HUES64 (cell line): ENCODE measurements around the gene RNF220.

Experiments
- H3K27ac ChIP-seq: 2 replicates; pipeline ENCODE4 v1.7.0; 2013; ENCODE audit warnings: low read depth, low read length, inconsistent platforms
- H3K27me3 ChIP-seq: 2 replicates; pipeline ENCODE4 v1.6.1; 2013; ENCODE audit warnings: mild to moderate bottlenecking, low read length; ENCODE audit not compliant: insufficient read depth
- H3K36me3 ChIP-seq: 2 replicates; pipeline ENCODE4 v1.6.1; 2013; ENCODE audit warnings: mild to moderate bottlenecking, low read length; ENCODE audit not compliant: insufficient read depth
- H3K4me1 ChIP-seq: 2 replicates; pipeline ENCODE4 v1.6.1; 2013; ENCODE audit warnings: mild to moderate bottlenecking, low read length, moderate library complexity; ENCODE audit not compliant: insufficient read depth
- H3K4me3 ChIP-seq: 2 replicates; pipeline ENCODE4 v1.5.1; 2013; ENCODE audit warnings: mild to moderate bottlenecking, low read length, moderate library complexity
- H3K9ac ChIP-seq: 2 replicates; pipeline ENCODE4 v1.6.1; 2013; ENCODE audit warnings: mild to moderate bottlenecking, low read depth, low read length
- H3K9me3 ChIP-seq: 2 replicates; pipeline ENCODE4 v1.6.1; 2013; ENCODE audit warnings: low read depth, low read length; ENCODE audit not compliant: insufficient read depth
- WGBS: fragments of 150-250, 120-280 bp; methylation state at CpG from one replicate; pipeline ENCODE4 v1.1.7; 2013; ENCODE audit warnings: missing lambda C conversion rate; 5-methylcytosine and 5-hydroxymethylcytosine counted together

RNF220 gene

DNA sequence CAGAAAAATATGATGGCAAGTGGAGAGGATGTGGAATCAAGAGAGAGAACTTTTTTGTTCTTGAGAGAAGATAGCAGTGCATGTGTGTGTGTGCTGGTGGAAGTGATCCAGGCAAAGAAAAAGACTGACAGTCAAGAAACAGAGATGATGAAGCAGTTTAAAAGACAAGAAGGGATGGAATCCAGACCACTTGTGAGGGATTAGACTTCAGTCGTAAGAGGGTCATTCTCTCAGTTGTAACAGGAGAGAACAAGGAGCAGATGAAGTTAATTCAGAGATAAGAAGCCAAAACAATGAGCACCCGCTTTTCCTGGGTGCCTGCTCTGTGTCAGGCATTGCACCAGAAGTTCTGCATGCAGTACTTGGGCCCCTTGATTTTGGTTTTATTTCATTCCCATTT lies 76.6 kb downstream of the RNF220 start:
- H3K27me3 ChIP-seq, result no peaks in the 10 kb centered on the region
- 84% methylated on average over 2 of the region's 2 CpGs for WGBS
- H3K4me3 ChIP-seq, result no peak overlapping the region
- peaks cover 38% of the 10 kb centered on the region for H3K4me1 ChIP-seq
- no peaks in the 10 kb centered on the region for H3K36me3 ChIP-seq
- no peaks in the 10 kb centered on the region for H3K9me3 ChIP-seq
- H3K27ac ChIP-seq, result no peak overlapping the region
- no peak overlapping the region for H3K9ac ChIP-seq

DNA sequence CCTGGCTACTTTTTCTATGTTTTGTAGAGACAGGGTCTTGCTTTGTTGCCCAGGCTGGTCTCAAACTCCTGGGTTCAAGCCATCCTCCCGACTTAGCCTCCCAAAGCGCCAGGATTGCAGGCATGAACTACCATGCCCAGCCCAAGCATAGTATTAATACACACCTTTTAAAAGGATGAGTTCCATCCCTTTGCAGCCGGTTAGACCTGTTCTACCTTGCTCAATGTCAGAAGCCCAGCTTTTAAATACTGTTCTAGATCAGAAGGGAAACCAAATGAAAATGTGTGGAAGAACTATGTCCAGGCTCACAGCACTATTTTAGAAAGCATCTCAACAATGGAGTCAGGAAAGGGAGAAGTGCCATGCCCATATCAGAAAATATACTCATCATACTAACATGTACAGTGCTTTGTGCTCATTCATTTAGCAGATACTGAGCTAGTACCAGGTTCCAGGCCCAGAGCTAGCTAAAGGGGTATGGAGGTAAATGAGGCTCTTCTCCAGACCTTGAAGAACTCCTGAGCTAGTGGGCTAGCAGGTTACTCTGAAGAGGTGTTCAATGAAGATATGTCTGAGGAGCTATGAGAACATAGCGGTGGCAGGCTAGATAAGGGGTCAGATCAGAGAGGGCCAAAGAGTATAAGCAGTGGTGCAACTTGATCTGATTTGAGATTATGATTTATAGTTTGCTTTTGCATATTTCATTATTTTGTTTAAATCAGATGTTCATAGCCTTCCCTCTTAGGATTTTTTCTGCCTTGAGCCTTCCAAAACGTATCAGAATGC lies 78.2 kb downstream of the RNF220 start:
- Histone ChIP-seq H3K4me1 (peaks cover 27% of the 10 kb centered on the region), H3K36me3 (no peaks in the 10 kb centered on the region), H3K27ac (no peak overlapping the region), H3K27me3 (no peaks in the 10 kb centered on the region), H3K9me3 (no peaks in the 10 kb centered on the region), H3K4me3 (no peak overlapping the region), H3K9ac (no peak overlapping the region)
- WGBS, result 93% methylated on average over 5 of the region's 5 CpGs

DNA sequence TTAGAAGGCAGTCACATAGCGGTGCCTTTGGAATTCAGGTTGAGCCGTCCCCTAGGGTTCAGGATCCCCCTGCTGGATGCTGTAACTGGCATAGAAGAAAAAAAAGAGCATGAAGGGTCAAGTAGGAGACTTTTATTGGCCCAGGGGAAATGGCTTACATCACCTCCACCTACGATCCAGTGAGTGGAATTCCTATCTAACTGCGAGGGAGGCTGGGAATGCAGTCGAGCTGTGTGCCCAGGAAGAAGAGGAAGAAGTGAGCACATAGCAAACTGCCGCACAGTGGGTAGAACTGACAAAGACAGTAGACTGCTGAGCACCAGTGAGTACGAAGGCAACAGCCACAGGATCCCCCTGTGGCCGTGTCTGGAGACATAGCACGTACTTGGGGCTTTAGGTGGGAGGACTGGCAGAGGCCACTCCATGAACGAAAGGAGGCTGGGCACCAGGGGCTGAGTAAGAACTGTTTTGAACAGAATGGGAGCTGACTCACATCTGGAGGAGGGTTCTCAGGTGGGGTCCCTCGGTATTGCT lies 79.2 kb downstream of the RNF220 start:
- Histone ChIP-seq H3K4me3 (no peak overlapping the region), H3K9ac (no peak overlapping the region), H3K4me1 (peaks cover 27% of the 10 kb centered on the region), H3K36me3 (no peaks in the 10 kb centered on the region), H3K9me3 (no peaks in the 10 kb centered on the region), H3K27me3 (no peaks in the 10 kb centered on the region), H3K27ac (peak overlapping the region; percentile 61; the same call in 1 of the 2 replicates)
- 58% methylated on average over 11 of the region's 11 CpGs for WGBS

DNA sequence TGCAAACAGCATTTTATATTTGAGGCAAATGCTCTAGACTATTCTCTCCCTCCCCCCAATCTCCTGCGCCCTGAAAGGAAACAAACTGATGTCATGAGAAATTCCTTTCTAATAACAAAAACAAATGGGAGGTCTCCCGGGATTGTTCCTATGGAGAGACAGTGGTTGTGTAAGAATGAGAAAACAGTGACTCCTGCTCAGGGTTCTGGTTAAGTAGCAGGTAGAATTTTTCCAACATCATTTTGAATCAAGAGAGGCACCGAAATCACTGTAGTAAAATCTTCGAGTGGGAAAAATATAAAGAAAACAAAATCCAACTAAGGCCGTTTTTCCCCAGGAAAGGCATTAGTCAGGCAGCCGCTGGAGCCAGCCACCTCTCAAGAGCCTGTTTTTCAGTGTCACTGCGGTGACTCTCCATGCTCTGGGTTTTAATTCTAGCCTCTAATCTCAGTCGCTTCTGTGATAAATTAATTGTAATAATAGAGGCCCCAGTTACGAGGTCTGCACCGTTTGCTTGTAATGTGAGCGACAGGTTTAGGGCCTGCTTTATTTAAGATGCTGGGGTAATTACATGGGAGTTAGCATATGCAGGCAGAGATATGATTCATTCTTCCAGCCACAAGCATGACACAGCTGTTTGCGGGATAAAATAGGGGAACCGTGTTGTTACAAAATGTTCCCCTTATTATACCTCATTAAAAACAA lies 80.3 kb downstream of the RNF220 start:
- Histone ChIP-seq H3K4me1 (peaks cover 31% of the 10 kb centered on the region), H3K36me3 (no peaks in the 10 kb centered on the region), H3K4me3 (no peak overlapping the region), H3K9ac (peak overlapping the region; percentile 30), H3K9me3 (no peaks in the 10 kb centered on the region), H3K27ac (peak overlapping the region; percentile 79), H3K27me3 (no peaks in the 10 kb centered on the region)
- 70% methylated on average over 13 of the region's 13 CpGs for WGBS

DNA sequence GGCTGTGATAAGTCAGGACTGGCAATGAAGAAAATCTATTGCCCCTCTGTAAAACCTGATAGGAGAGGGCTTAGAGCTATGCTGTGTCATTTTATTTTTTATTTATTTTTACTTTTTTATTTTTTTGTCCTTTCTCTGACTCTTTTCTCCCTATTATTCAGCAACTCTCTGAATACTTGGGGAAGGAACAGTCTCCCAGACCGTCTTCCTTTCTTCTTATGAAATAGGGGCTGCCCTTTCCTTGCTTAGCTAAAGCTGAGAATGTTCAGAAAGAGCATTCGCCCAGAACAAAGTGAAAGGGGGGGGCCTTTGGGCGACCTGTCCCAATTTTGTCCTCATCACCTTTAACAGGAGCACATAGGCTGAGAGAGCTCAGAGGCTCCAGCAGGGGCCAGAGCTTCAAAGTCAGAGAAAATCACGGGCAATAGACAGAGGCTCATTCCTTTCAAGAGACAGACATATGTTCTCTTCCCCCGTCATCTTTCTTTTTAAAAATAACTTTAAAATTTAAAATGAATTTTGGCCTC lies 80.9 kb downstream of the RNF220 start:
- no peak overlapping the region for H3K4me3 ChIP-seq
- no peaks in the 10 kb centered on the region for H3K27me3 ChIP-seq
- H3K27ac ChIP-seq, result no peak overlapping the region
- H3K36me3 ChIP-seq, result no peaks in the 10 kb centered on the region
- H3K9ac ChIP-seq, result 0 out of 2 replicates have a peak overlapping the region, but pooled peaks have one; percentile 30
- no peaks in the 10 kb centered on the region for H3K9me3 ChIP-seq
- 63% methylated on average over 5 of the region's 5 CpGs for WGBS
- peaks cover 31% of the 10 kb centered on the region for H3K4me1 ChIP-seq

DNA sequence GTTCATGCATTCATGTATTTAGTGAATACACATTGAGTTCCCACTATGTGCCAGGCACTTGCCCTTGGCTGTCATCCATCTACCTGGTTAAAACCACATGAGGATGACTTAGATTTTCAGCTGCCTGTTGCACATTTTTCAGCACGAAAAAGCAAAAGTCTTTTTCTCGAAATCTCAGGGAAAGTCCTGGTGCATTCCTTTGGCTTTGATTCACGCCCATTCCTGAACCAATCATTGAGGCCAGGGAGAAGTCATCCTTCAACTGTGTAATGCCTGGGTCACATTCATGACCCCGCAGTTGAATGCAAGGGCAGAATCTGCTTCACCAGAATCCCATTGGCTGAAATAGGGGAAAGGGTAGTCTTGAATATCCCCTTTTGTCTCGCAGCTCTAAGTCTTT lies 84.4 kb downstream of the RNF220 start:
- Histone ChIP-seq H3K9ac (no peak overlapping the region), H3K9me3 (no peaks in the 10 kb centered on the region), H3K27ac (no peak overlapping the region), H3K4me3 (no peak overlapping the region), H3K4me1 (peaks cover 21% of the 10 kb centered on the region), H3K27me3 (no peaks in the 10 kb centered on the region), H3K36me3 (no peaks in the 10 kb centered on the region)
- WGBS, result 86% methylated on average over 5 of the region's 5 CpGs

DNA sequence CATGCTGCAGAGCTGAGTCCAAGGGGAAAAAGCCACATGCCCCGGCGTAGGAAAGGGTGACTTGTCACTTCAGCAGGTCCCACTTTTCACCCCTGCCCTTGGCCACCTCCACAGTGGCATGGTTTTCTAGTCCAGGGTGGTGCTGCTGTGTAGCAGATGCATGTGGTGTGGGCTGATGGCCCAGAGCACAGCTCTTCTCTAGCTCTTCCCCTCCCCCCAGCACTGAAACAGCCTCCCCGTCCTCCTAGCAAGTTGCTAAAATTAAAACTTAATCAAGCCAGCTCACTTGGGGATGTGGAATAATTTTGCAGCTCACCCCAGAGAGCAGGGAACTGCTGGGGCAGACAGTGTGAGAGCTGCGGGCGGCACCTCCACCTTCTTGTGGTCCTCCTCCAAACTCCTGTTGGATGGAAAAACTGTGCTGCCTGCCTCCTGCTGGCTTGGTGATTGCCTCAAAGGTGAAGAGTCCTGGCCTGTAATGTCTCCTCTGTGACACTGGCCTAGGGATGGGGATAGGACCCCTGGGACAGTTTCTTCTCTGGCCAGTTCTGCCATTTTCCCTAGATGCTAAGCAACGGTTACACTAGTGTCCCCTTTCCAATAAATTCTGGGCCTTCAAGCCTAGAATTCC lies 91.6 kb downstream of the RNF220 start:
- 89% methylated on average over 5 of the region's 6 CpGs for WGBS
- H3K27me3 ChIP-seq, result peaks cover 55% of the 10 kb centered on the region
- H3K4me3 ChIP-seq, result no peak overlapping the region
- H3K27ac ChIP-seq, result no peak overlapping the region
- peaks cover 17% of the 10 kb centered on the region for H3K4me1 ChIP-seq
- no peaks in the 10 kb centered on the region for H3K36me3 ChIP-seq
- no peak overlapping the region for H3K9ac ChIP-seq
- no peaks in the 10 kb centered on the region for H3K9me3 ChIP-seq

DNA sequence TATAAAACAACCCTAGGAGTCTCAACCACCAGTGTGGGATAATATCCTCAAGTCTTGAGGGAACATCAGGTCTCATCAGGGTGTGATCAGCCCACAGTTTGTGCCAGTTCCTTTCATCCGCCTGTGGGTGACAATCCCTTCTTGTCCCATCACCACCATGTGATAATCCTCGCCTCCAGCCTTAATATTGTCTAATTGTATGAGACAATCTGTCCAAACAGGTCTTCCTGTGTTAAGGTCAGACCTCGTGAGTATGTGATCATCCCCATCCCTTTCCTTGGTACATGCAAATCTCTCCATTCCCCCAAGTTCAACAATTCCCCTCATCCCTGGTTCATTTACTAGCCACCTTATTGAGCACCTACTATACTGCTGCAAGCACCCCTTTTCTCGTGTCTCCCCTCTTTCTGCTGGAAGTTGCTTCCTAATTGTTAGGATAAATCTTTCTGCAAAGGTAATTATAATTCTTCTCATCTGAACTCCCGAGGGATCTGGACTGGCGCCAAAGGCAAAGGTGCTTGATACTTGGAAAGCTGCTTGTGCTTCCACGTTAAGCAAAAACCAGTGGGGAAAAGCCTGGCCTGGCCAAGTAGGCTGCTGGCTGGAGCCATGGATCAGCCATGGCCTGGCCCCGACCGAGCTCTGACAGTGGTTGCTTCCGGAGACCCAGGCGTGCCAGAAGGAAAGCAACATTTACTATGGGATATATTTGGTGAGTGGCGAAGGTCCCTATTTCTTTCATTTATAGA lies 92.5 kb downstream of the RNF220 start:
- H3K9ac ChIP-seq, result no peak overlapping the region
- H3K4me3 ChIP-seq, result no peak overlapping the region
- H3K27ac ChIP-seq, result no peak overlapping the region
- 89% methylated on average over 11 of the region's 12 CpGs for WGBS
- H3K9me3 ChIP-seq, result no peaks in the 10 kb centered on the region
- no peaks in the 10 kb centered on the region for H3K36me3 ChIP-seq
- H3K4me1 ChIP-seq, result peaks cover 24% of the 10 kb centered on the region
- peaks cover 64% of the 10 kb centered on the region for H3K27me3 ChIP-seq

DNA sequence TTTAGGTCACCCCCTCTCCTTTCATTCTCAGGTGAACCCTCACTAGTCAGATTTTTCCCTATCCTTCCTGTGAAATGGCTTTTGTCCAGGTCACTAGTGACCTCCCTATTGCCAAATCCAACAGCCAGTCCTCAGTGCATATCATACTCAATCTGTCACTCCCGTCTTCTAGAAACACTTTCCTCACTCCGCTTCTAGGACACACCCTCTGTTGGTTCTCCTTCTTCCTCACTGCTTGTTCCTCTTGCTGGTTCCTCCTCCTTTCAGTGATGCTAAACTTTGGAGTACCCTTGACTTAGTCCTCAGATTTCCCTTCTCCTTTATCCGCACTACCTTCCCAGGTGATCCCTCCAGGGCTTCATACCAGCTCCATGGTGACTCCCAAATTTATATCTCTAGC lies 94.3 kb downstream of the RNF220 start:
- Histone ChIP-seq H3K27me3 (peaks cover 79% of the 10 kb centered on the region), H3K36me3 (no peaks in the 10 kb centered on the region), H3K4me3 (no peak overlapping the region), H3K9ac (no peak overlapping the region), H3K9me3 (no peaks in the 10 kb centered on the region), H3K4me1 (peaks cover 24% of the 10 kb centered on the region), H3K27ac (no peak overlapping the region)
- WGBS, result 89% methylated on average over 3 of the region's 3 CpGs

DNA sequence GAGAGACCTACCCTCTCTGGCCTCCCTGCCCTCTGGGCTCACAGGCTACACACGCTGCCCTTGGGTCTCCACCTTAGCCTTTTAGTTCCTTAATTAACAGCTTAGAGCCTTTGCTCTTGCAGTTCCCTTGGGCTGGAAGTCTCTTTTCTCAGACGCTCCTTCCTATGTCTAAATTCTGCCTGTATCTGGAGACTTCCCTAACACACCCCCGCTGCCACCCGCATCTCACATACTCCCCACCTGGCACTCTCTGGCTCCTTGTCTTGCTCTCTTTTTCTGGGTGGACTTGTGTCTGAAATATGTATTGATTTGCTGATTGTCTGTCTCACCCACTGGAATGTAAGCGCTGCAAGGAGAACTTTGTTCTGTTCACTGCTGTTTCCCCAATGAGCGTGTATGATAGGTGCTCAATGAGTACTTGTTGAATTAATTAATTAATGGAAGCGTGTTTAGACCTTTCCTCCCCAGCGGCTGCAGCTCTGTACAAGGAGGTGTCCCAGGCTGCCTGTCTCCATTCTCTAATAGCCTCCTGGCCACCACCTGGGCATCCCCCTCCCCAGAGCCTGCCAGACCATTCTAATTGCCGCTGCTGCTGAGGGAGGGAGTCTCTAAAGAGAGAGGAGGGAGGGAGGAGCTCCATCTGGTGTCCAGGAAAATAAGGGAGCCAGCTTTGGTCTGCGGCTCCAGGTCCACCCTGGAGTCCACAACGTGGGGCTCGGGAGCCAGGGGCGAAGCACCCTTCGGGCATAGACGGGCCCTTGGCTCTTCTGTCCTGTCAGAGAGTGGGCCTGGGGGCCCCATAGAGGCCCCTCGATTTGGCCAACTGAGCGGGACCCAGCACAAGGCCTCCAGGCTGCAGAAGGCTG lies 95.4 kb downstream of the RNF220 start:
- peaks cover 30% of the 10 kb centered on the region for H3K4me1 ChIP-seq
- H3K27me3 ChIP-seq, result peaks cover 90% of the 10 kb centered on the region
- 18% methylated on average over 17 of the region's 17 CpGs for WGBS
- no peaks in the 10 kb centered on the region for H3K9me3 ChIP-seq
- peak overlapping the region; percentile 90; the same call in 1 of the 2 replicates for H3K27ac ChIP-seq
- peak overlapping the region; percentile 49 for H3K4me3 ChIP-seq
- H3K9ac ChIP-seq, result no peak overlapping the region
- H3K36me3 ChIP-seq, result no peaks in the 10 kb centered on the region
